HG02938 (cell line): ENCODE data around the gene RPL12.
"Not testable (repeated sequence)": the region's sequence is repeated elsewhere in the genome, so short reads cannot be mapped to it uniquely, and the experiment has no call there.

Experiments used
- ATAC-seq: cut with Tn5 transposase; IDR thresholded peaks from one replicate; pipeline ENCODE4 v1.9.1; 2021; ENCODE audit warnings: mild to moderate bottlenecking, moderate library complexity; ENCODE audit not compliant: unreplicated experiment

RPL12 gene

GRCh38 chr9:127470662-127471061 is 19.5 kb upstream of the RPL12 start:
- ATAC-seq: no peak

DNA sequence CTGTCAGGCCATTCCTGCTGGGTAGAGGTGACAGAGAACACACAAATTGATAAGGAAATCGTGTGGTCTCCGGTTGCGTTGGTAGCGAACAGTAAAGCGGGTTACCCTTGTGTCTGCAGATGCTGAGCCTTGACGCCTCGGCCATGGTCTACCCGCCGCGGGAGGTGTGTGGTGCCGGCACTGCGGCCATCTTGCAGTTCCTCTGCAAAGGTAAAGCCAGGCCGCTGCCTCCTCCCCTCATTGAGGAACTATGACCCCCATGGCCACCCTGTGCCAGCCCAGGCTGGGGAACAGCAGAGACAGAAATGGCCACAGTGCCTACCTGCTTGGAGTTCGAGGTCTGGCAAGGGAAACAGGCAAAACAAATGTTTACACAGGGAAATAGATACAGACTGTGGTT is 16.4 kb upstream of the RPL12 start:
- no peak for ATAC-seq

GRCh38 chr9:127466407-127466917 is 15.3 kb upstream of the RPL12 start:
- not testable (repeated sequence) for ATAC-seq

DNA sequence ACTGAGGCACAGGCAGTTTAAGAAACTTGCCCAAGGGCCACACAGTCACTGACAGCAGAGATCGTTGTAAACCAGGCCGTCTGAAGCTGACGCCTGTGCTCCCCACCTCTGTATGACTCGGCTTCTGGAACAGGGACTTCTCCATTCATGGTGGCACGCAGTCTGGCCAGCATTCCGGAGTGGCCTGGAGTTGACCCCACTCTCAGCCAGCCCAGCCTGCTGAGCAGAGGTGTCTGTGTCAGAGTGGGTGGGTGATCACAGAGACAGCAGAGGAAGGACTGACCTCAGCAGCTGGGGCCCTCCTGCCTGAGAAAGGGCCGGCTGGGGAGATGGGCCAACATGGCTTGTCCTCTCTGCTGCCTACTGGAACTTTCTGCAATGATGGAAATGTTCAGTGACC is 12.7 kb upstream of the RPL12 start:
- ATAC-seq: no peak

DNA sequence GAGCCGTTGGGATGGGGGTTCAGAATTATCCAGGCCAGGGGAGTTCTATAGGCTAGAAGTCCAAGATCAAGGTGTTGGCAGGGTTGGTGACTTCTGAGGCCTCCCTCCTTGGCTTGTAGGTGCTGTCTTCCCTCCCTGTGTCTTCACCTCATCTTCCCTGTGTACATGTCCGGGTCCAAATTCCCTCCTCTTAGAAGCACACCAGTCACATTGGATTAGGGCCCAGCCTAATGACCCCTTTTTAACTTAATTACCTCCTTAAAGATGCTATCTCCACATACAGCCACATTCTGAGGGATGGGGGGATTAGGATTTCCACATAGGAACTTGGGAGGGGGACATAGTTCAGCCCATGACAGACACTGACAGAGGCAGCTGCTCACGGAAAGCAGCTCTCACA is 12.2 kb upstream of the RPL12 start:
- no peak for ATAC-seq

DNA sequence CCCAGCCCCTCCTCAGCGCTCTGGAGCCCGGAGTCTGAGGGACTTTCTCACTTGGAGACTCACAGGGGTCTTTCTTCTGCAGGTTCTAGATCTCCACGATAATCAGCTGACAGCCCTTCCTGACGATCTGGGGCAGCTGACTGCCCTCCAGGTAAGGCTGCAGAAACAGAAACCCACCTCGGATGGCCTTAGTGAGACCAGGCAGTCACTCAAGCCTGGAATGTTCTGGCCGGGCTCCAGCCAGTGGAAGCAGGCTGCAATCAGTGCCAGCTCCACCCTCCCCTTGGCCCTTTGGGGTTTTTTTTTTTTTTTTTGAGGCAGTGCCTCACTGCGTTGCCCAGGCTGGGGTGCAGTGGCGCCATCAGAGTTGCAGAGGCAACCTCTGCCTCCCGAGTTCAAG is 7.7 kb upstream of the RPL12 start:
- no peak for ATAC-seq

GRCh38 chr9:127457191-127457878 is 6.1 kb upstream of the RPL12 start:
- no peak for ATAC-seq

DNA sequence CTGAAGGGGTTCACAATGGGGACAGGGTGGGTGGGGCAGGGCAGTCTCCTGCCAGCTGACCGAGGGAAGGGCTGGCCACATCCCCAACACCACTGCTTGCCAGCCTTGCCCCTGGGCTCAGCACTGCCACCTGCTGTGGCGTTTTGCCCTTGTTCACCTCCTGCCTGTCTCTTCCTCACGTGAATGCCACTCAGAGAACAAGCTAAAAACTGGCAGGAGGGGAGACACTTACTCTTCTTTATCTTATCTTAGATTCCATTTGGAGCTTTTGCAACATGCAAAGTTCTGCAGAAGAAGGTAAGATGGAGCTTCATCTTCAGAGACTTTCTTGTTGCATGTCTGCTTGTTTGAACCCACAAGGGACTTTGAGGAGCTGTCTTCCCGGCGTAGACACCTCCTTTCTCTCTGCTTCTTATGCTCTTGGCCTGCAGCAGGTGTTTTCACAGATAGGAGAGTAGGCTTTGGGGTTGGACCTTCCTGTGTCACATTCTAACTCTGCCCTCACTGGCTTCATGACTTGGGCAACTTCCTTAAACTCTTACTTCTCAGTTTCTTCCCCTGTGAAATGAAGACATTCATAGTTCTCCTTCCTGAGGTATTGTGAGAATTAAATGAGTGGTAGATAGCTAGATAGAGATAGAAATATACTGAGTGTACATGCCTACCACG is 4.3 kb upstream of the RPL12 start:
- ATAC-seq: no peak

DNA sequence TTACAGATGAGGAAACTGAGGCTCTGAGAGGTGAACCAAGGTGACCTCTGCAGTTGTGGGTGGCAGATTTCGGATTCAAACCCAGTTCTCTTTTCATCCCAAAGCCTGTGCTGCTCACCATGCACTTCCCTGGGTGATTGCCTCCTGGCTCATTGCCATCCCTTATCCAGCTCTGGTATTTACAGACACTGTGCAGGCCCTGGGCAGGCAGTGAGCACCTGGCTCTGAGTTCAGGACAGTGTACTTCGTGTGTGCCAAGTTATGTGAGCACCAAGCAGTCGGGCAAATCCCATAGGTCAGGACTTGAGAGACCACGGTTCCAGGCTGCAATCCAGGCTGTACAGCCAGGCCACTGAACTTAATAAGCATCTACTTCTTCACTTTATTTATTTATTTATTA is 1.5 kb upstream of the RPL12 start:
- ATAC-seq: no peak

GRCh38 chr9:127451858-127452656 is 851 bp upstream of the RPL12 start:
- peak; percentile 4 for ATAC-seq

- no peak for ATAC-seq
Observed at GRCh38 chr9:127451608-127451857, 327 bp upstream of the RPL12 start.

GRCh38 chr9:127450243-127450760 is 904 bp downstream of the RPL12 start:
- ATAC-seq: no peak

DNA sequence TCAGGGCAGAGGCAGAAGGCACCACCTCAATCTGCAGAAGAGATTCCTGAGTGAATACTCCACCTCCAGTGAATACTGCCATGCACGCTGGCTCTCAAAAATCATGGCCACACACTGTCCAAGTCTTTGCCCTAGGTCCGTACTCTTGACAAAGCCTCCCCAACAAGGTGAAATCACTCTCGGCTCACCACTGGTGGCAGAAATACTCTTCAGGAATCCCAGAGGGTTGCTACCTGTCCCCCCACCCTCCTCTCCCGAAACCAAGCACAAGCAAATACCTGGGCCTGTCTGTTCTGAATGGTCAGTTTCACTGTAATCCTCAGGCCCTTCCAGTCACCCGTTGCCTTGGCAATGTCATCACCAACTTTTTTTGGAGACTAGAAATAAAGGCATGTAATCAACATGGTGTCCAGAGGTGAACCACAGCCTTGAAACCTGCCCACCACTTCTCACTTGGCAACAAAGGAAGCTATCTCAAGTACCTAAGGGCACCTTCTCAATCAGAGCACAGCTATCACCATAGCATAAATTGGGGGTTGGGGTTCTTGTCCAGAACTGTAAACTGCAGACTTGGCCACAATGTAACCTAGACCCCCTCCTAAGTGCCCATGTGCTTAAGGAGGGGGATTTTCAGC is 1.8 kb downstream of the RPL12 start:
- no peak for ATAC-seq

DNA sequence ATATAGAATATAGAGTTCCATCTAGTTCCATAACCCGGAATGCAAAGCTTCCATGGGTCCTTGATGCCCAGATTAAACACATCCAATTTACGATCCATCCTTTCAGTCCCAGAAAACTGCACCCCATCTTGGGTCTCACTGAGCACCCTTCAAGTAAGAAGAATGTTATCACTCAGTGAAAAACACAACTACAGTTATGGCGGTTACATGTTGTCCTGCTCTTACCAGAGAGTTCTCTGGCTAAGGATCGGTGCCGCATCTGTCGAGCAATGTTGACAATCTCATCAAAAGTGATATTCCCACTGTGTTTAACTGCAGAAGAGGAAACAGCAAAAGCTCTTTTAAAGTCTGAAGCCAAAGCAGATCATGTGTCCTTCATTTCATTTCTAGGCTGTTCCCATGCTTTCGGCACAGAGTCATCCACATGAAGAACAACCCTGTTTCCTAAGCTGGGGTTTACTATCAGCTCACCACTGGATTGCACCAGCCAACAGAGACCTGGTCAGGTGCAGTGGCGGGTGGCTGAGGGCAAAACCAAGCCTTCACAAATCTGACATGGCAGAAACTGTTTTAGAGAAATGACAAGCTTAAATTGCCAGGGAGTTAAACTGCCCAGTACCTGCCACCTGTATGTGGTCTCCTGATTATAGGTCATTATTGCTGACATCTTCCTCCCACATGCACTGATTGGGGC is 2.9 kb downstream of the RPL12 start:
- ATAC-seq: no peak

GRCh38 chr9:127447416-127448111 is 3.6 kb downstream of the RPL12 start:
- ATAC-seq: no peak

- no peak for ATAC-seq
Observed at GRCh38 chr9:127446713-127447415, 4.3 kb downstream of the RPL12 start.

DNA sequence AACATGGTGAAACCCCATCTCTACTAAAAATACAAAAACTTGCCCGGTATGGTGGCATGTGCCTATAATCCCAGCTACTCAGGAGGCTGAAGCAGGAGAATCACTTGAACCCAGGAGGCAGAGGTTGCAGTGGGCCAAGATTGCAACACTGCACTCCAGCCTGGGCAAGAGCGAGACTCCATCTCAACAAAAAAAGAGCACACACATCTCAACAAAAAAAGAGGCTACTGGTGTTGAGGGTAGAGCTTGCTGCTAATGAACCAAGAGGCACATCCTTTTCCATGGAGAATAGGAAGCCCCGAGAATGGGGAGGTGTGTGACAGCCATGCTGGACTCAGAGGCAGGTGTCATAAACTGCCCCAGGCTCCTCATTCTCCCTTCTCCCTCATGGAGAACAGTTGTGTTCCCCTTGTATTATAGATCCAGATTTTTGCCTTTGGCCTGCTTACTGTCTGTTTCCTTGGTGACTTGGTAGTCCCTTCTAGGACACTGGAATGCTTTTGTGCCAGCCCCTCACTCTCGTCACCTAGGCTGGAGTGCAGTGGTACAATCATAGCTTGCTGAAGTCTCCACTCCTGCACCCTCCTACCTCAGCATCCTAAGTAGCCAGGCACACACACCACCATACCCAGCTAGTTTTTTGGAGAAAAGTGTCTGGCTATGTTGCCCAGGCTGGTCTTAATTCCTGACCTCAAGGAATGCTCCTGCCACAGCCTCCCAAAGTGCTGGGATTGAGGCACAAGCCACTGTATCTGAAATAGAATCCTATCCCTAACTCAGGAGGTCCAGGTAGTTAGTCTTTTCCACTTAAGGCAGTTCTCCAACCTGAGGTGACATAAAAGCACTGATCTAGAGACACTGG is 5.1 kb downstream of the RPL12 start:
- no peak for ATAC-seq
